ENCODE results near the gene TCEAL5.
A peak's percentile ranks its signal among the peaks of the same experiment; 100 is the strongest.
"Not testable (repeated sequence)": the region's sequence is repeated elsewhere in the genome, so short reads cannot be mapped to it uniquely, and the experiment has no call there.

The TCEAL5 gene, protein sequence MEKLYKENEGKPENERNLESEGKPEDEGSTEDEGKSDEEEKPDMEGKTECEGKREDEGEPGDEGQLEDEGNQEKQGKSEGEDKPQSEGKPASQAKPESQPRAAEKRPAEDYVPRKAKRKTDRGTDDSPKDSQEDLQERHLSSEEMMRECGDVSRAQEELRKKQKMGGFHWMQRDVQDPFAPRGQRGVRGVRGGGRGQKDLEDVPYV

DNA sequence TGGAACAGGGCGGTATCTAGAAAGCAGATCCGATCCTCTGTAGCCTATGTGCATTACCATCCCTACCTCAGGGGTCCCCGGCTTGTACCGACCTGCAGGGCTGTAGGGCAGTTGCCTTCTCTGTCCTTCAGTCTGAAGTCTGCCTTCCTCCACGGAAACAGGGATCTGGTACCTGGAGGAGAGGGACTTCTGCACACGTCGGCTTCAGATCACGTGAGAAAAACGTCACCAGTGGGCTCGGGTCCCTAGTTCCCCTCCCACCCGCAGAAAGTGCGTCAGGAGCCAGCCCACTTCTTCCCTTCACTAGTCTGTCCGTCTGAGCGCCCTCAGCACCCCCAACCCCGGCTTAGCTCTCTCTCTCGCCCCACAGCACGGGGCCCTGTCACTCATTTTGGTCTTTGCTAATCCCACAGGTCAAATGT lies at the start of gene TCEAL5:
TCEAL5 (minus strand) TSS at position 170 of the 422 bp plus-strand sequence. CDS start 2,187 bp downstream, outside the sequence.
- no peak for DNase-seq
- H3K36me3 Mint-ChIP-seq (ENCODE audit: low read depth), result no peaks in the 10 kb centered on the region
- H3K27me3 Mint-ChIP-seq, result peaks cover 70% of the 10 kb centered on the region
- H3K4me3 Mint-ChIP-seq, result peak within 1 kb of the TSS; percentile 39
- no peak within 1 kb of the TSS for H3K27ac Mint-ChIP-seq
- H3K9me3 Mint-ChIP-seq, result no peaks in the 10 kb centered on the region
- H3K4me1 Mint-ChIP-seq (ENCODE audit: low read depth), result peaks cover 6% of the 10 kb centered on the region

DNA sequence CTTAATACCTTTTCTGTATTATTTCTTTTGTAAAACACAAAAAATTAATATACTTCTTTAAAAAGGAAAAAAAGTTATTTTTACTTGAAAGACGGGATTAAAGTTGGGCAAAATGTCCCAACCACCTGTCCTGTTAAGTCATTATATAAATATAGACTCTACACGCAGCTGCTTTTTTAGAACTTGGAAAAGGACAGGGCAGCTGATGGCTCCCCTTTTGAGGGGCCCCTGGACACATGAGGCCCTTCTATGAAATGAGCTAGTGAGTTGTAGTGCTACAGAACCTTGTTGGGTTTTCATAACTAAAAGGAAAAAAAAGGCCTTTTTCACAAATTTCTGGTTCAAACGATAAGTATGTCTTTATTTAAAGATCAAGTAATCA lies 34.8 kb upstream of the TCEAL5 start:
- no peak for DNase-seq
- H3K9me3 Mint-ChIP-seq, result no peaks in the 10 kb centered on the region
- H3K4me1 Mint-ChIP-seq (ENCODE audit: low read depth), result peaks cover 4% of the 10 kb centered on the region
- H3K36me3 Mint-ChIP-seq (ENCODE audit: low read depth), result peaks cover 1% of the 10 kb centered on the region
- no peak overlapping the region for H3K27ac Mint-ChIP-seq
- no peak overlapping the region for H3K4me3 Mint-ChIP-seq
- H3K27me3 Mint-ChIP-seq, result peaks cover 32% of the 10 kb centered on the region

DNA sequence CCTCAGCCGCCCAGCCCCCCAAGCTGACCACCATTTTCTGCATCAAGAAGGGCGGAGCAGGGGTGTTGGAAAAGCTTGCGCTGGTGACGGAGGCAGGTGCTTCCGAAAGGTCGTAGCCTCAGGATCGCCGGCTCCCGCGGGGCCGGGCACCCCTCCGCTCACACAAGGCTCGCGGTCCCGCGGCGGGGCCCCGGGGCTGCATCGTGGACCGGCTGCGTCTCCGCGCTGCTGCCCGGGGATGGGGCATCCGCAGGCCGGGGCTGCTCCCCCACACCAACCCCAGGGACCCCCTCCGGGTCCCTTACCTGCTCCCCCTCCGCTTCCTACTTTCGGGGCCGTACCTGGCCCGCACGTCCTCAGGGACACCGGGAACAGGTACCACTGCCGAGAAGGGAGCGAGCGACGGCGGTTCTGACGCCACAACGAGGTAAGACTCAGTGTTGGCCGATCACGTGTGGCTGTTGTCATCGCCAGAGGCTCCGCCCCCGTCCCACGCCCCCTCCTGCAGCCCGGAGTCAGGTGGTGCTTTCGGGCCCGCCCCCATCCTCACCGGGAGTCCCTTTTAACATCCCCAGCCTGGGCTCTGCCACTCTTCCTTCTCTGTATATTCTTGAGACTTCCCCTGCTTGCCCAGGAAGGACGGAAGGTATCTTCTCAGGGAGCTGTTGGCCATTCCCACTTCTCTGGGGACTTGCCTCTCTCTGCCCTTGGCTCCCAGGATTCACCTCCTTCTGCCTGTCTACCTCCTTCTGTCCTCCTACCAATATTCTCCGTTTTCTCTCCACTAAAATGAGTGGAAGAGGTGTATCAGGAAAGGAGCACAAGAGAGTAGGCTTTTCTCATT lies 34.2 kb upstream of the TCEAL5 start, which contains the start of gene BEX2:
BEX2 (minus strand) TSS at position 436 of the 844 bp plus-strand sequence. CDS start 1,014 bp downstream, outside the sequence.
- Mint-ChIP-seq H3K27ac (peak within 1 kb of the TSS; percentile 63), H3K4me3 (peak within 1 kb of the TSS; percentile 73), H3K4me1 (ENCODE audit: low read depth) (peaks cover 4% of the 10 kb centered on the region), H3K27me3 (peaks cover 32% of the 10 kb centered on the region), H3K36me3 (ENCODE audit: low read depth) (peaks cover 1% of the 10 kb centered on the region), H3K9me3 (peaks cover 2% of the 10 kb centered on the region)
- peak; percentile 85 for DNase-seq

DNA sequence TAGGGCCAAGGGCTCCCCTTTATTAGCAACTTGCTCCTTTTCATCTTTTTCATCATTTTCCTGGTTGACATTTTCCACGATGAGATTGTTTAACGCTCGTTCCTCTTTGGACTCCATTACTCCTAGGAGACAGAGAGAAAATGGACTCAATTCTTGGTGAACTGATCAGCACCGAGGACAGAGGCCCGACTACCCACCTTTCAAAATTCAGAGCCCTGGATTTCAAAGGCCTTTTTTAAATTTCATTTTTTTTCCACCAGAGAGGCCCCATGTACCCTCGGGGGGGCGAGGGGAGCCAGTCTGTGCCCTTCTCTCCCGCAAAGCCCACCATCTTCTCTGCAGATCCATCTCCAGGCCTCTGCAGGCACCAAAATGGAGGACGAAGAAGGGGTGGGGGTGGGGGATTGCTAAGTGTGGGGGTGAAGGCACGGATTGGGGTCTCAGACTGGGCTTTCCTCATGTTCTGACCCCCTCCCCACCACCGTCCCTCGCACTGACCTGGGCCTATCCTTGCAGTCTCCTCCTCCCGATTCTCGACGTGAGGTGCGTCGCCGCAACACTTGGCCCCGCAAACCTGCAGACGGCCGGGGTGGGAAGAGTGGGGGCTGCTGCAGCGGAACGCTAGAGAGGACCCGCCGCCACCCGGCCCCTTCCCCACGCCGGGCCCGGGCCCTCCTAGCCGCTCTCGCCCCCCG lies 33.5 kb upstream of the TCEAL5 start:
- H3K4me1 Mint-ChIP-seq (ENCODE audit: low read depth), result peaks cover 5% of the 10 kb centered on the region
- H3K36me3 Mint-ChIP-seq (ENCODE audit: low read depth), result peaks cover 1% of the 10 kb centered on the region
- DNase-seq, result no peak
- peak overlapping the region; percentile 73 for H3K4me3 Mint-ChIP-seq
- H3K9me3 Mint-ChIP-seq, result peaks cover 2% of the 10 kb centered on the region
- H3K27ac Mint-ChIP-seq, result no peak overlapping the region
- H3K27me3 Mint-ChIP-seq, result peaks cover 32% of the 10 kb centered on the region

DNA sequence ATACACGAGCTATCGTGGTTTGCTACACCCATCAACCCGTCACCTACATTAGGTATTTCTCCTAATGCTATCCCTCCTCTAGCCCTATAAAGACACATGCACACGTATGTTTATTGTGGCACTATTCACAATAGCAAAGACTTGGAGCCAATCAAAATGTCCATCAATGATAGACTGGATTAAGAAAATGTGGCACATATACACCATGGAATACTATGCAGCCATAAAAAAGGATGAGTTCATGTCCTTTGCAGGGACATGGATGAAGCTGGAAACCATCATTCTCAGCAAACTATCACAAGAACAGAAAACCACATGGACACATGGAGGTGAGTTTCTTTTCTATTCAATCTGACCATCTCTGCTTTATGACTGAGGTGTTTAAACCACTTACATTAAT lies 29.1 kb upstream of the TCEAL5 start:
- DNase-seq; H3K4me1 Mint-ChIP-seq (ENCODE audit: low read depth); H3K4me3 Mint-ChIP-seq; H3K9me3 Mint-ChIP-seq; H3K36me3 Mint-ChIP-seq (ENCODE audit: low read depth); H3K27ac Mint-ChIP-seq: not testable (repeated sequence)
- peaks cover 33% of the 10 kb centered on the region for H3K27me3 Mint-ChIP-seq

DNA sequence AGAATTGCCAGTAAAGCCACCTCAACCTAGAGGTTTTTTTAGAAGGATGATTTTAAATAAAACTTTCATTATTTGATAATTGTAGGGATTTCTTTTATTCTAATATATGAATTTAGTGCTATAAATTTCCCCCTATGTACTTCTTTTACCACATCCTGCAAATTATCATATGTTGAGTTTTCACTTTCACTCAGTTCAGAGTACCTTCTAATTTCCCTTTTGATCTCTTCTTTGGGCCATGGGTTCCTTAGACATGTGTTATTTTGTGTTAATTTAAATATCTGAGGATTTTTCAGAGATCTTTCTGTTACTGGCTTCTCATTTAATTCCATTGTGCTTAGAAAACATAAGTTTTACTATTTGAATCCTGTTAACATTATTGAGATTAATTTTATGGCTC lies 28.2 kb upstream of the TCEAL5 start:
- H3K4me3 Mint-ChIP-seq, result no peak overlapping the region
- H3K4me1 Mint-ChIP-seq (ENCODE audit: low read depth), result peaks cover 6% of the 10 kb centered on the region
- peaks cover 31% of the 10 kb centered on the region for H3K27me3 Mint-ChIP-seq
- DNase-seq, result no peak
- no peak overlapping the region for H3K27ac Mint-ChIP-seq
- peaks cover 2% of the 10 kb centered on the region for H3K9me3 Mint-ChIP-seq
- H3K36me3 Mint-ChIP-seq (ENCODE audit: low read depth), result peaks cover 1% of the 10 kb centered on the region

DNA sequence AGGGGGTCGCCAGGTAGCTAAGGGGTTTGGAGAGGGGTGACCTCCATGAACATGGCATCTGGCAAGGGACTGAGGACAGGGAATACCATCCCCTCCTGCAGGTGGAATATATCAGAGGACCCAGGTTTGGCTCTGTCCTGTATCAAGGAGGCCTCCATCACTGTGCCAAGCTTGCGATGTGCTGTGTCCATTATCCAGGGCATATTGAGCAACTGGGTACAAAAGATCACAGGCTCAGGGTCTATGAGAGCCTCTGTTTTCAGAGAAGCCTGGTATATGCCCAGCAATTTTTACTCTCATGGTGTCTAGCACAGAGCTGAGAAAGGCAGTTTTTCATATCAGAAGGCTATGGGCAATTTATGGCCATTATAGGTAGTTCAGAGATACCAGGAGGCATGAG lies 16.6 kb upstream of the TCEAL5 start:
- no peak overlapping the region for H3K27ac Mint-ChIP-seq
- no peaks in the 10 kb centered on the region for H3K36me3 Mint-ChIP-seq (ENCODE audit: low read depth)
- no peak for DNase-seq
- peaks cover 33% of the 10 kb centered on the region for H3K27me3 Mint-ChIP-seq
- H3K9me3 Mint-ChIP-seq, result no peaks in the 10 kb centered on the region
- no peak overlapping the region for H3K4me3 Mint-ChIP-seq
- no peaks in the 10 kb centered on the region for H3K4me1 Mint-ChIP-seq (ENCODE audit: low read depth)

DNA sequence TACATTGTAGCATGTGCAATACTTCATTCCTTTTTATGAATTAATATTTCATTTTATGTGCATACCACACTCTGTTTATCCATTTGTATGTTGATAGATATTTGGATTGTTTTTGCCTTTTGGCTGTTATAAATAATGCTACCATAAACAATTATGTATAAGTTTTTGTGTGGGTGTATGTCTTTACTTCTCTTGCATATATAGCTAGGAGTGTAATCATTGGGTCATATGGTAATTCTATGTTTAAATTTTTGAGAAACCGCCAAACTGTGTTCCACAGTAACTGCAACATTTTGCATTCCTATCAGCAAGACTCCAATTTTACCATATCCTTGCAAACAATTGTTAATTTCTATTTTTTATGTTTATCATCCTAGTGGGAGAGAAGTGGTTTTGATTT lies 3.1 kb upstream of the TCEAL5 start:
- DNase-seq, result no peak
- Mint-ChIP-seq H3K4me1 (ENCODE audit: low read depth) (peaks cover 6% of the 10 kb centered on the region), H3K27ac (no peak overlapping the region), H3K36me3 (ENCODE audit: low read depth) (no peaks in the 10 kb centered on the region), H3K4me3 (no peak overlapping the region), H3K9me3 (no peaks in the 10 kb centered on the region), H3K27me3 (peaks cover 73% of the 10 kb centered on the region)

DNA sequence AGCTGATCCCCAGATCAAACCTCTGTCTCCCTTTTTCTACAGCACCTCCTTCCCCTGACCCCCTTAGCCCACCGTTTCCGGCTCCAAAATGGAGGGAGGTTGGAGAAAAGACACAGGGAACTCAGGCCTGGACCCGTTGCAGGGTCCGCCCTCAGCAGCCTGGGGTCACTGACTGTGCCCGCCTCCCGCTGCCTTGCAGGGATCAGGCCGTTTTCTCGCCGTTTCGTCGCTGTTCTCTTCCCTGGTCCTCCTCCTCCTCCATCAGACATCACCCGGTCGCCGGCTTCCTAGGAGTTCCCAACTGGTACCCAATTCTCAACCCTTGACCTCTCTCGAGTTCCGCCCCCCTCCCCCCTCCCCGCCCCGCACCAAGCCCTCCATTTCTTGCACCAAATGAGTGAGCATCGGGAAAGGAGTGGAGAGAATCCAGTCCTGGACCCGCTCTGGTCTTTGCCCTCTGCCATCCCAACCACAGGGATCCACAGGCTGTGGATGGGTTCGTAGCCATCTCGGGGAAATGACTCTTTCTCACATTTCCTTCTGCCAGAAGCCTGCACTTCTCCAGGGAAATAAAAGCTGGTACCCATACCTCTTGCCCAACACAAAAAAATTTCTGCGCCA lies 493 bp downstream of the TCEAL5 start:
- no peak for DNase-seq
- peaks cover 70% of the 10 kb centered on the region for H3K27me3 Mint-ChIP-seq
- peaks cover 6% of the 10 kb centered on the region for H3K4me1 Mint-ChIP-seq (ENCODE audit: low read depth)
- H3K4me3 Mint-ChIP-seq, result peak overlapping the region; percentile 39
- no peak overlapping the region for H3K27ac Mint-ChIP-seq
- H3K9me3 Mint-ChIP-seq, result no peaks in the 10 kb centered on the region
- H3K36me3 Mint-ChIP-seq (ENCODE audit: low read depth), result no peaks in the 10 kb centered on the region

DNA sequence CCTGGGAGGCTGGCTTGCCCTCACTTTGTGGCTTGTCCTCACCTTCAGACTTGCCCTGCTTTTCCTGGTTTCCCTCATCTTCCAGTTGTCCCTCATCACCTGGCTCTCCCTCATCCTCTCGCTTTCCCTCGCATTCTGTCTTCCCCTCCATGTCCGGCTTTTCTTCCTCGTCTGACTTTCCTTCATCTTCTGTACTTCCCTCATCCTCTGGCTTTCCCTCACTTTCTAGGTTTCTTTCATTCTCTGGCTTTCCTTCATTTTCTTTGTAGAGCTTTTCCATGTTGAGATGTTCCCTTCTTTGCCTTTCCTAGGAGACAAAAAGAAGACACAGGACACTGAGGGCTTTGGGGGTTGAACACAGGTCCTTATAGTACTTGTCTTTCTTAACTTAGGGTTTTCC lies 2.3 kb downstream of the TCEAL5 start:
- H3K4me1 Mint-ChIP-seq (ENCODE audit: low read depth), result peaks cover 6% of the 10 kb centered on the region
- no peaks in the 10 kb centered on the region for H3K36me3 Mint-ChIP-seq (ENCODE audit: low read depth)
- H3K27ac Mint-ChIP-seq, result no peak overlapping the region
- no peak for DNase-seq
- H3K9me3 Mint-ChIP-seq, result no peaks in the 10 kb centered on the region
- H3K4me3 Mint-ChIP-seq, result no peak overlapping the region
- peaks cover 69% of the 10 kb centered on the region for H3K27me3 Mint-ChIP-seq

DNA sequence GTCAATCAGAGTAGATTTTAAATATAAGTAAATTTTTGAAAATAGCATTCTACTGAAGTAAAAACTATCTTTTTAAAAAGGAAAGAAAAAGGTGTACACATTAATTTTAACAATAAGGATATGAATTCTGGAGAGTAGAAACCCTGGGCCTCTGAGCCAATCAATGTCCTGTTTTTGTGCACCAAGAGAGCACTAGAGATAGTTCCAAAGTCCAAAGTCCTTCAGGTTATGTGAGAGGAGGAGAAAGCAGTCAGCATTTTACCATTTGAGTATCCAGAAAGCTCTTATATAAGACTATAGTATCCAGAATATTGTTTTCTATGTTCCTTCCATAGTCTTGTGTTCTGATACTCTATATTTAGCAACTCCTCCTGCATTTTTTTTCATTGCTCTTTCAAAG lies 18.3 kb downstream of the TCEAL5 start:
- Mint-ChIP-seq H3K27me3 (peaks cover 30% of the 10 kb centered on the region), H3K9me3 (no peaks in the 10 kb centered on the region), H3K36me3 (ENCODE audit: low read depth) (peaks cover 16% of the 10 kb centered on the region), H3K4me1 (ENCODE audit: low read depth) (peaks cover 14% of the 10 kb centered on the region), H3K27ac (no peak overlapping the region), H3K4me3 (no peak overlapping the region)
- no peak for DNase-seq

DNA sequence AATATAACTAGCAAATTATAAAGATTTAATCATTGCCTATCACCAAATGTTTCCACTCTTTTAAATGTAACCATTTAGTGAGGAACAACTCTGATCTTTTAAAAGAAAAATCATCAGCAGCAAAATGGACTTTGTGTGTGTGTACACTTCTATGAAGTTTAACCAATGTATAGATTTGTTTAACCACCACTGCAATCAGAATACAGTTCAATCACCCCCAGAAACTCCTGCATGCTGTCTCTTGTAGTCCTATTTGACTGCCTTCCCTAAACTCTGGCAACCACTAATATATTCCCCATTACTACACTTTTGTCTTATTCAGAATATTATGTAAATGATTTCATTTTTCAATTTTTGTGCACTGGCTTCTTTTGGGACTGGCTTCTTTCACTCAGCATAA lies 19.9 kb downstream of the TCEAL5 start:
- Mint-ChIP-seq H3K9me3 (no peaks in the 10 kb centered on the region), H3K27me3 (peaks cover 20% of the 10 kb centered on the region), H3K4me1 (ENCODE audit: low read depth) (peaks cover 18% of the 10 kb centered on the region), H3K36me3 (ENCODE audit: low read depth) (peaks cover 21% of the 10 kb centered on the region), H3K4me3 (no peak overlapping the region), H3K27ac (no peak overlapping the region)
- DNase-seq, result no peak

DNA sequence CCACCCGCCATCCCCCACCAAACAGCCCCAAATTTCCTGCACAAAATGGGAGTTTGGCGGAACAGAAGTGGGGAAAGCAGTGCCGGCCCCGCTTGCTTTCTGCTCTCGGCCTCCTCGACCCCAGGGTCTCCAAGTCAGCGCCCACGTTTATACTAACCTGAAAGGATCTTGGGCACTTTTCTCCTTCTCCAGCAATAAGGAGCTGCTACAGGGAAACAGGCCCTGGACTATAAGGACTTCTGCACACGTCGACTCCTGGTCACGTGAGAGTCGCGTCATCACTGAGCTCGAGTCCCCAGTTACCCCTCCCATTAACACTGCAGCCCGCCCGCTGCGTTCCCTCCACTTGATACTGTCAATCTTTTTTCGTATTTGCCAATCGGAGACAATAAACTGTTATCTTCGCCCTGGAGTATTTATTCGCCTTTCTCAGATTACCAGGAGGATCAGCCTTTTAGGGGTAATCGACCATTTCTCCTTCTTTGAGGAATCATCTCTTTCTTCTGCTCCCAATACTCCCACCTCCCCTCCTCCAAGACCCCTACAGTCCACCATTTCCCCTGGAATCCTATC lies 21.5 kb downstream of the TCEAL5 start, which contains the start of gene TCEAL8:
TCEAL8 (minus strand) TSS at position 235 of the 573 bp plus-strand sequence. CDS start 1,176 bp downstream, outside the sequence.
- Mint-ChIP-seq H3K4me3 (peak within 1 kb of the TSS; percentile 89), H3K36me3 (ENCODE audit: low read depth) (peaks cover 21% of the 10 kb centered on the region), H3K4me1 (ENCODE audit: low read depth) (peaks cover 18% of the 10 kb centered on the region), H3K27ac (peak within 1 kb of the TSS; percentile 93), H3K27me3 (peaks cover 17% of the 10 kb centered on the region), H3K9me3 (no peaks in the 10 kb centered on the region)
- peak; percentile 67 for DNase-seq
